Measurements from ENCODE around the gene C10orf53.

- TF ChIP-seq GATA3 (IDR thresholded peaks at IDR 0.05; ENCODE audit: low read depth, low read length), result no peak
- TF ChIP-seq GATA2 (IDR thresholded peaks at IDR 0.05; ENCODE audit: low read depth, low read length), result no peak
Observed at GRCh38 chr10:49690698-49691356, 11.4 kb downstream of the C10orf53 start.

All from SH-SY5Y (cell line).